HCT116 (cell line): ENCODE measurements around the gene OBSCN. TPM values are rescaled to one million over a fixed set of nuclear protein-coding genes. Genes with fewer than 3 reads are reported as not detected.

Experiments
- ATAC-seq: fragments of 200-7000 bp; cut with Tn5 transposase; 2 replicates; pipeline ENCODE4 v1.9.1; 2020; ENCODE audit warnings: mild to moderate bottlenecking, moderate library complexity
- BruUV-seq: library from RNA; stranded (reverse); fragments of 400-500 nt; replicated peaks from 2 replicates; lab custom pipeline; 2021; lab: Mats Ljungman, UMichigan
- CTCF ChIA-PET: fragments of 300-600 bp; sonication (Branson Sonifier 250); formaldehyde crosslinking; loops from one replicate; lab custom pipeline; 2021; ENCODE audit warnings: antibody characterized with exemption; lab: Charles Lee
- POLR2A ChIA-PET: fragments of 300-600, 350-600 bp; sonication (Branson Sonifier 250); formaldehyde crosslinking; loops from one replicate; lab custom pipeline; 2021; ENCODE audit warnings: antibody characterized with exemption; lab: Charles Lee
- RAD21 ChIA-PET, 2 experiments: fragments of 300-600 bp; sonication (Branson Sonifier 250); formaldehyde crosslinking; loops; one replicate each; lab custom pipeline; 2023; ENCODE audit warnings: low total read pairs in 2 of 2; ENCODE audit not compliant: uncharacterized antibody in 2 of 2, unreplicated experiment in 2 of 2, low non-redundant PET in 1 of 2; lab: Charles Lee
- DNase-seq: peaks from one replicate; pipeline ENCODE4 v3.0.0-alpha.2; 2010; ENCODE audit warnings: low read depth, low spot score
- H2AFZ ChIP-seq: fragments of 200-600 bp; shearing (Covaris generic), sonication (generic); 2 replicates; pipeline ENCODE4 v1.6.1; 2017; ENCODE audit warnings: low read depth, mixed run types, mixed read lengths, antibody characterized with exemption, low read length; ENCODE audit not compliant: poor library complexity, severe bottlenecking
- H3K27ac ChIP-seq: 2 replicates; pipeline ENCODE4 v1.5.1; 2012; ENCODE audit warnings: low read depth, low read length
- H3K27me3 ChIP-seq: fragments of 200-600 bp; sonication (generic); 2 replicates; pipeline ENCODE4 v1.6.1; 2016; ENCODE audit warnings: mixed run types, low read length, mixed read lengths; ENCODE audit not compliant: insufficient read depth
- H3K36me3 ChIP-seq, 2 experiments: fragments of 200-500 bp in 1 of 2; fragments of 200-600 bp in 1 of 2; sonication (Bioruptor generic) in 1 of 2; sonication (generic) in 1 of 2; 2 replicates each; pipeline versions ENCODE4 v1.5.1 to v1.6.1; 2014 to 2016; ENCODE audit warnings: low read length in 2 of 2, inconsistent platforms in 1 of 2, mixed read lengths in 1 of 2, mixed run types in 1 of 2; ENCODE audit not compliant: insufficient read depth in 2 of 2, control insufficient read depth in 1 of 2
- H3K4me1 ChIP-seq, 2 experiments: fragments of 200-600 bp in 1 of 2; sonication (generic) in 1 of 2; 2 replicates each; pipeline versions ENCODE4 v1.5.1 to v1.6.1; 2012 to 2017; ENCODE audit warnings: low read length in 2 of 2, inconsistent platforms in 1 of 2, mild to moderate bottlenecking in 1 of 2, mixed read lengths in 1 of 2, mixed run types in 1 of 2, moderate library complexity in 1 of 2; ENCODE audit not compliant: insufficient read depth in 2 of 2, control insufficient read depth in 1 of 2
- H3K4me2 ChIP-seq: fragments of 200-600 bp; sonication (generic); 2 replicates; pipeline ENCODE4 v1.6.1; 2017; ENCODE audit warnings: mixed run types, low read length, mixed read lengths
- H3K4me3 ChIP-seq, 2 experiments: fragments of 200-600 bp in 1 of 2; sonication (generic) in 1 of 2; replicated peaks in 1 of 2; 2 replicates each; pipeline ENCODE4 v1.5.1; 2011 to 2016; ENCODE audit warnings: low read length in 2 of 2, control low read depth in 1 of 2, low read depth in 1 of 2, mild to moderate bottlenecking in 1 of 2, mixed read lengths in 1 of 2, mixed run types in 1 of 2
- H3K79me2 ChIP-seq: fragments of 200-600 bp; sonication (generic); 2 replicates; pipeline ENCODE4 v1.6.1; 2017; ENCODE audit warnings: mild to moderate bottlenecking, mixed run types, low read length, moderate library complexity, mixed read lengths; ENCODE audit not compliant: insufficient read depth
- H3K9ac ChIP-seq: fragments of 200-600 bp; sonication (generic); 2 replicates; pipeline ENCODE4 v1.6.1; 2016; ENCODE audit warnings: low read length, mixed read lengths
- H3K9me2 ChIP-seq: fragments of 200-600 bp; sonication (generic), shearing (Covaris generic); 2 replicates; pipeline ENCODE4 v1.6.1; 2017; ENCODE audit warnings: mixed run types, mild to moderate bottlenecking, moderate library complexity; ENCODE audit not compliant: insufficient read depth
- H3K9me3 ChIP-seq, 2 experiments: fragments of 200-500 bp in 1 of 2; fragments of 200-600 bp in 1 of 2; sonication (Bioruptor generic) in 1 of 2; sonication (generic) in 1 of 2; 2 replicates each; pipeline ENCODE4 v1.6.1; 2014 to 2017; ENCODE audit warnings: low read length in 2 of 2, mixed read lengths in 2 of 2, inconsistent platforms in 1 of 2, low read depth in 1 of 2, mild to moderate bottlenecking in 1 of 2, mixed run types in 1 of 2, moderate library complexity in 1 of 2; ENCODE audit not compliant: control insufficient read depth in 1 of 2, insufficient read depth in 1 of 2
- H4K20me1 ChIP-seq: fragments of 200-600 bp; sonication (generic), shearing (Covaris generic); 2 replicates; pipeline ENCODE4 v1.6.1; 2017; ENCODE audit warnings: mixed run types, mild to moderate bottlenecking, moderate library complexity; ENCODE audit not compliant: insufficient read depth
- CBX3 ChIP-seq: IDR thresholded peaks from 2 replicates; pipeline ENCODE4 v1.6.1; 2012; ENCODE audit warnings: low read depth
- CEBPB ChIP-seq: IDR thresholded peaks from 2 replicates; pipeline ENCODE4 v1.6.1; 2012; ENCODE audit warnings: low read depth
- CTCF ChIP-seq, 3 experiments: fragments of 200-600 bp in 1 of 3; sonication (generic) in 1 of 3; IDR thresholded peaks in 2 of 3; conservative IDR thresholded peaks in 1 of 3; 2 replicates each; pipeline ENCODE4 v1.5.1; 2012 to 2017; ENCODE audit warnings: low read depth in 2 of 3, low read length in 2 of 3, antibody characterized with exemption in 1 of 3, borderline replicate concordance in 1 of 3, control low read depth in 1 of 3, mild to moderate bottlenecking in 1 of 3, mixed read lengths in 1 of 3, mixed run types in 1 of 3, moderate library complexity in 1 of 3; ENCODE audit not compliant: insufficient read depth in 1 of 3
- FOSL1 ChIP-seq: IDR thresholded peaks from 2 replicates; pipeline ENCODE4 v1.6.1; 2012; ENCODE audit warnings: low read depth
- JUND ChIP-seq: IDR thresholded peaks from 2 replicates; pipeline ENCODE4 v1.6.1; 2012
- MAX ChIP-seq: IDR thresholded peaks from 2 replicates; pipeline ENCODE4 v1.6.1; 2012
- POLR2AphosphoS5 ChIP-seq: IDR thresholded peaks from 2 replicates; pipeline ENCODE4 v1.6.1; 2011; ENCODE audit warnings: mild to moderate bottlenecking, low read depth, low read length, moderate library complexity
- SIN3A ChIP-seq: IDR thresholded peaks from 2 replicates; pipeline ENCODE4 v1.6.1; 2012; ENCODE audit warnings: low read depth
- SRF ChIP-seq: IDR thresholded peaks from 2 replicates; pipeline ENCODE4 v1.6.1; 2012; ENCODE audit warnings: low read depth
- YY1 ChIP-seq: IDR thresholded peaks from 2 replicates; pipeline ENCODE4 v1.6.1; 2011; ENCODE audit warnings: low read length, low read depth, moderate library complexity, mild to moderate bottlenecking; ENCODE audit not compliant: insufficient replicate concordance; ENCODE audit errors: extremely low read depth
- ZFX ChIP-seq: fragments of 450-650 bp; IDR thresholded peaks from 2 replicates; pipeline ENCODE4 v1.6.1; 2017
- intact Hi-C: fragments of 100-400 bp; cut with micrococcal nuclease; formaldehyde crosslinking; loops from 2 replicates; pipeline ENCODE4 v1.10.0; 2022
- total RNA-seq: library from RNA; stranded (reverse); gene quantifications from one replicate; pipeline ENCODE4 v1.2.1, GENCODE V29; 2021; ENCODE audit not compliant: unreplicated experiment
- TF ChIP-seq, protein P1 (sequence below): IDR thresholded peaks from 2 replicates; pipeline ENCODE4 v1.6.1; 2012; ENCODE audit warnings: low read depth
- TF ChIP-seq, protein P2 (sequence below): IDR thresholded peaks from 2 replicates; pipeline ENCODE4 v1.6.1; 2012

OBSCN gene
- total RNA-seq, 1 experiment from 2014 or later: 16.6 TPM

DNA sequence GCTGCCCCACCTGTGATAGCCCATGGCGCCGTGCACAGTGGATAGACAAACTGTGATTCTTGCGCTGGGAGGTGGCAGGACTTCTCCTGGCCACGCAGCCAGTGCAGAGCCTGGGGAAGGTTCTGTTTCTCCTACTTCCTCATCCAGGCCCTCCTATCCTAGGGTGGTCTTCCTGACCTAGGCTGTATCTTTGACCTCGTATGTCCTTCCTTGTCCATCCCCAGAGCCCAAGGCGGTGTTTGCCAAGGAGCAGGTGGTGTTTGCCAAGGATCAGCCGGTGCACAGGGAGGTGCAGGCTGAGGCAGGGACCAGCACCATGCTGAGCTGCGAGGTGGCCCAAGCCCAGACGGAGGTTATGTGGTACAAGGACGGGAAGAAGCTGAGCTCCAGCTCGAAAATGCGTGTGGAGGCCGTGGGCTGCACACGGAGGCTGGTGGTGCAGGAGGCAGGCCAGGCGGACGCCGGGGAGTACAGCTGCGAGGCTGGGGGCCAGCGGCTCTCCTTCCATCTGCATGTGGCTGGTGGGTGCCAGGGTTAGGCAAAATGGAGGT is 63.9 kb downstream of the OBSCN start:
- DNase-seq: no peak
- no peaks in the 10 kb centered on the region for H4K20me1 ChIP-seq
- H3K9me2 ChIP-seq: no peaks in the 10 kb centered on the region
- TF ChIP-seq YY1: no peak
- no peak for TF ChIP-seq SRF
- no peak for TF ChIP-seq CTCF (IDR thresholded peaks at IDR 0.05 in 2 of 3, conservative IDR thresholded peaks at IDR 0.05 in 1 of 3; ENCODE audit: borderline replicate concordance in 1 of 3, insufficient read depth in 1 of 3, low read depth in 2 of 3, low read length in 2 of 3)
- TF ChIP-seq SIN3A: no peak
- no peak for TF ChIP-seq ZFX
- no peak for TF ChIP-seq CBX3
- no peak for TF ChIP-seq FOSL1
- no peak for TF ChIP-seq MAX
- TF ChIP-seq, protein P1, sequence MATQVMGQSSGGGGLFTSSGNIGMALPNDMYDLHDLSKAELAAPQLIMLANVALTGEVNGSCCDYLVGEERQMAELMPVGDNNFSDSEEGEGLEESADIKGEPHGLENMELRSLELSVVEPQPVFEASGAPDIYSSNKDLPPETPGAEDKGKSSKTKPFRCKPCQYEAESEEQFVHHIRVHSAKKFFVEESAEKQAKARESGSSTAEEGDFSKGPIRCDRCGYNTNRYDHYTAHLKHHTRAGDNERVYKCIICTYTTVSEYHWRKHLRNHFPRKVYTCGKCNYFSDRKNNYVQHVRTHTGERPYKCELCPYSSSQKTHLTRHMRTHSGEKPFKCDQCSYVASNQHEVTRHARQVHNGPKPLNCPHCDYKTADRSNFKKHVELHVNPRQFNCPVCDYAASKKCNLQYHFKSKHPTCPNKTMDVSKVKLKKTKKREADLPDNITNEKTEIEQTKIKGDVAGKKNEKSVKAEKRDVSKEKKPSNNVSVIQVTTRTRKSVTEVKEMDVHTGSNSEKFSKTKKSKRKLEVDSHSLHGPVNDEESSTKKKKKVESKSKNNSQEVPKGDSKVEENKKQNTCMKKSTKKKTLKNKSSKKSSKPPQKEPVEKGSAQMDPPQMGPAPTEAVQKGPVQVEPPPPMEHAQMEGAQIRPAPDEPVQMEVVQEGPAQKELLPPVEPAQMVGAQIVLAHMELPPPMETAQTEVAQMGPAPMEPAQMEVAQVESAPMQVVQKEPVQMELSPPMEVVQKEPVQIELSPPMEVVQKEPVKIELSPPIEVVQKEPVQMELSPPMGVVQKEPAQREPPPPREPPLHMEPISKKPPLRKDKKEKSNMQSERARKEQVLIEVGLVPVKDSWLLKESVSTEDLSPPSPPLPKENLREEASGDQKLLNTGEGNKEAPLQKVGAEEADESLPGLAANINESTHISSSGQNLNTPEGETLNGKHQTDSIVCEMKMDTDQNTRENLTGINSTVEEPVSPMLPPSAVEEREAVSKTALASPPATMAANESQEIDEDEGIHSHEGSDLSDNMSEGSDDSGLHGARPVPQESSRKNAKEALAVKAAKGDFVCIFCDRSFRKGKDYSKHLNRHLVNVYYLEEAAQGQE: no peak
- no peak for TF ChIP-seq JUND
- TF ChIP-seq, protein P2, sequence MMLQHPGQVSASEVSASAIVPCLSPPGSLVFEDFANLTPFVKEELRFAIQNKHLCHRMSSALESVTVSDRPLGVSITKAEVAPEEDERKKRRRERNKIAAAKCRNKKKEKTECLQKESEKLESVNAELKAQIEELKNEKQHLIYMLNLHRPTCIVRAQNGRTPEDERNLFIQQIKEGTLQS: no peak
- TF ChIP-seq POLR2AphosphoS5: no peak
- no peak for TF ChIP-seq CEBPB
- TF ChIP-seq, all 23 proteins: peak for 0
- no peaks in the 10 kb centered on the region for H3K79me2 ChIP-seq
- intact Hi-C loops: no loop called here
- H3K27me3 ChIP-seq: no peaks in the 10 kb centered on the region
- ChIA-PET POLR2A (no interaction called here), RAD21 (no interaction called here), CTCF (no interaction called here)
- no peak overlapping the region for H2AFZ ChIP-seq
- no peak overlapping the region for H3K9ac ChIP-seq
- no peak overlapping the region for H3K4me3 ChIP-seq
- no peaks in the 10 kb centered on the region for H3K36me3 ChIP-seq
- BruUV-seq: no TSS peak
- H3K4me1 ChIP-seq: peaks cover 6 to 18% of the 10 kb centered on the region in 2 experiments; a peak in 3 of 4 replicates
- ATAC-seq: no peak
- H3K4me2 ChIP-seq: no peak overlapping the region
- H3K9me3 ChIP-seq: no peaks in the 10 kb centered on the region
- H3K27ac ChIP-seq: no peak overlapping the region
